Right hindlimb (tissue), 1 donor: ENCODE measurements around the gene MAGI1.
"Not testable (repeated sequence)": the region's sequence is repeated elsewhere in the genome, so short reads cannot be mapped to it uniquely, and the experiment has no call there.

Source experiments
- DNase-seq: peaks from one replicate; pipeline ENCODE4 v3.0.0-alpha.2; 2018

Gene MAGI1

GRCh38 chr3:65897766-65898165, 141.0 kb downstream of the MAGI1 start:
- DNase-seq: no peak

GRCh38 chr3:65896321-65896720, 142.4 kb downstream of the MAGI1 start:
- no peak for DNase-seq

GRCh38 chr3:65894679-65895453, 143.9 kb downstream of the MAGI1 start:
- DNase-seq: no peak

GRCh38 chr3:65894126-65894525, 144.6 kb downstream of the MAGI1 start:
- DNase-seq: no peak

- no peak for DNase-seq
These were observed 145.1 kb downstream of the MAGI1 start for GRCh38 chr3:65893631-65894030.

GRCh38 chr3:65891477-65891876, 147.2 kb downstream of the MAGI1 start:
- not testable (repeated sequence) for DNase-seq

- no peak for DNase-seq
These were observed 148.4 kb downstream of the MAGI1 start for GRCh38 chr3:65890328-65890727.

GRCh38 chr3:65889707-65890099, 149.0 kb downstream of the MAGI1 start:
- no peak for DNase-seq

GRCh38 chr3:65888980-65889706, 149.6 kb downstream of the MAGI1 start:
- no peak for DNase-seq

- no peak for DNase-seq
These were observed 150.5 kb downstream of the MAGI1 start for GRCh38 chr3:65888196-65888595.

GRCh38 chr3:65886391-65886790, 152.3 kb downstream of the MAGI1 start:
- no peak for DNase-seq

GRCh38 chr3:65884071-65884470, 154.6 kb downstream of the MAGI1 start:
- DNase-seq: no peak

- no peak for DNase-seq
These were observed 155.1 kb downstream of the MAGI1 start for GRCh38 chr3:65883613-65884012.

- DNase-seq: no peak
These were observed 158.4 kb downstream of the MAGI1 start for GRCh38 chr3:65880350-65880749.

GRCh38 chr3:65879372-65879771, 159.3 kb downstream of the MAGI1 start:
- DNase-seq: no peak

- no peak for DNase-seq
These were observed 159.9 kb downstream of the MAGI1 start for GRCh38 chr3:65878831-65879230.

GRCh38 chr3:65877160-65877559, 161.6 kb downstream of the MAGI1 start:
- no peak for DNase-seq

- DNase-seq: no peak
These were observed 162.7 kb downstream of the MAGI1 start for GRCh38 chr3:65876028-65876420.

GRCh38 chr3:65875393-65876027, 163.2 kb downstream of the MAGI1 start:
- DNase-seq: no peak

- no peak for DNase-seq
These were observed 164.8 kb downstream of the MAGI1 start for GRCh38 chr3:65873869-65874268.

- no peak for DNase-seq
These were observed 165.7 kb downstream of the MAGI1 start for GRCh38 chr3:65873028-65873427.

GRCh38 chr3:65871305-65872141, 167.2 kb downstream of the MAGI1 start:
- peak; percentile 80 for DNase-seq

- no peak for DNase-seq
These were observed 168.9 kb downstream of the MAGI1 start for GRCh38 chr3:65869798-65870197.
